ENCODE measurements around the gene RBBP5.

GRCh38 chr1:205071028-205071409 is 50.8 kb downstream of the RBBP5 start:
- TF ChIP-seq CTCF (IDR thresholded peaks at IDR 0.05): no peak
- no peak for TF ChIP-seq POLR2A (IDR thresholded peaks at IDR 0.05)

Measured in testis (tissue), 2 donors.